DND-41 (cell line): ENCODE measurements around the gene NEUROG1.

Experiments used
- CTCF ChIP-seq: IDR thresholded peaks from 2 replicates; pipeline ENCODE4 v1.5.1; 2012; ENCODE audit warnings: borderline replicate concordance, low read length, moderate library complexity, mild to moderate bottlenecking; ENCODE audit not compliant: poor library complexity, severe bottlenecking; ENCODE audit errors: extremely low read depth
- EZH2 ChIP-seq: IDR thresholded peaks from 3 replicates; pipeline ENCODE4 v1.6.1; 2012; ENCODE audit warnings: borderline replicate concordance, low read depth, mild to moderate bottlenecking, moderate library complexity, low read length, inconsistent platforms; ENCODE audit not compliant: severe bottlenecking

GRCh38 chr5:135497971-135498636 is 37.7 kb downstream of the NEUROG1 start:
- no peak for TF ChIP-seq CTCF
- TF ChIP-seq EZH2: no peak
